Activated gamma-delta T cell treated with anti-CD3 and anti-CD28 coated beads, Interleukin-2, amount 50 U/mL, for 16 hours (primary cell): ENCODE data around the gene PARP6.
"Not testable (repeated sequence)": the region's sequence is repeated elsewhere in the genome, so short reads cannot be mapped to it uniquely, and the experiment has no call there.

ENCODE experiments used
- DNase-seq: peaks from one replicate; pipeline ENCODE4 v3.0.0-alpha.2; 2020; ENCODE audit warnings: low read depth

PARP6 gene

DNA sequence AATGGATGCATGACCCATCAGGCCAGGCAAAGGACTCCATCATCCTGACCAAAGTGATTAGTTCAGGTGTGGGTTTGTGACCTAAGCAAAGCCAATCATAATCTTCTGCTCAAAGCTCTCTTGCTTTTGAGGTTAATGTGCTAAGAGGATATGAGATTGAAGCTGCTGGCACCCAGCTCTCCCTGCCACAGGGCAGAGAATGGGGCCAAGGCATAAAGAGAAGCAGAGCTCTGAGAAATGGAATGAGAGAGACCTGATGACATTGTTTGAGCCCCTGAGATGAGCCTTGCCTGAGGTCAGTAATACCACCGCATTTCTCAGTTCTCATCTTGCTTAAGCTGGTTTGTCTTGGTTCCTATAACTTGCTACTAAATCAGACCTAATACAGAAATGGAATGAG lies 6.4 kb upstream of the PARP6 start:
- DNase-seq: no peak

DNA sequence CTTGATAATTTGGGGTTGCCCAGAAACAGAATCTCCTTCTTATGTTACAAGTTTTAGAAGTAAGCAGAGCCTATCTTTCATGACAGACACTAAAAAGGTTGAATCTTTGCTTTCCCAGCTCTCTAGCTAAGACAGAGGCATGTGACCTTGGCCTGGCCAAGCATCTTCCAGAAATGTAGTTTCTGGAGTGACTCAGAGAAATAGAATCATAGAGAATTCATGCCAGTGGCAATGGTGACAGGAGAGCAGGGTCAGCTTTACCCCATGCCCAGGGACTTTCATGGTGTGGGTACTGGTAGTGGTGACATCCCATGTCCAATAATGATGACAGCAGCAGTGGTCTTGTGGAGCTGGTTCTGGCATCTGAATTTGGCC lies 4.0 kb upstream of the PARP6 start:
- no peak for DNase-seq

DNA sequence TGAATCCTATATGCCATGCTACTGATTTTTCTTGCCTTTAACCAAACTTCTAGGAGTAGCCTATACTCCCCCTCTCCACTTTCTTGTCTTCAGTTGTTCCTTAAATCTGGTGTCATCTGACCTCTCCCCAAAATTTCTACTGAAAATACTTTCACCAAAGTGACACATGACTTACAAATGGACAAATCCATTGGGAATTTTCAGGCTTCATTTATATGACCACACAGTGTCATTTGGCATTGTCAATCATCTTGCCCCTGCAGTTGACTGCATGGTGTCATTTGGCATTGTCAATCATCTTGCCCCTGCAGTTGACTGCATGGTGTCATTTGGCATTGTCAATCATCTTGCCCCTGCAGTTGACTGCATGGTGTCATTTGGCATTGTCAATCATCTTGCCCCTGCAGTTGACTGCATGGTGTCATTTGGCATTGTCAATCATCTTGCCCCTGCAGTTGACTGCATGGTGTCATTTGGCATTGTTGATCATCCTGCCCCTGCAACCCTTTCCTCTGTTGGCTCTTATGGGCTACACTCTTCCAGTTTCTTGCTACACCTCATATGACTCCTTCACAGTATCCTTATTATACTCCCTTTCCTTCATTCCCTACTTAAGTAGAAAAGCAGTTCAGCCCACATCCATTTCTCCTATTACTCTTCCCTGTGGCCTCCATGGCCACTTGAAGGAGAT lies 3.4 kb upstream of the PARP6 start:
- not testable (repeated sequence) for DNase-seq

DNA sequence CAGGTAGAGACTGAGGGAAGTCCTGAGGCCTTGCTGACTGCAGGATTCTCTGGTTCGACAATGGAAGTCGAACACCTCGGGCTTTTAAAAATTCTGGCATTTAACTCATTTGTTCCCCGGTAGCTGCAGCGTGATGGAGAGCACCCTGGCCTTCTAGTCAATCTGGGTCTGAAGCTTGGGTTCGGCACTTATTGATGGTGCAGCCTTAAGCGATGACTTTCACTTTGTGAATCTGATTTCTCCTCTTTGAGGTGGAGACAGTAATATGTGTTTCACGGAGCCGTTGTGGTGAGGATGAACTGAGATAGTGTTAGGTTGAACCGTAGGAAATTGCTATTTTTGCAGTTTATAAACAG lies 621 bp upstream of the PARP6 start:
- DNase-seq: no peak

DNA sequence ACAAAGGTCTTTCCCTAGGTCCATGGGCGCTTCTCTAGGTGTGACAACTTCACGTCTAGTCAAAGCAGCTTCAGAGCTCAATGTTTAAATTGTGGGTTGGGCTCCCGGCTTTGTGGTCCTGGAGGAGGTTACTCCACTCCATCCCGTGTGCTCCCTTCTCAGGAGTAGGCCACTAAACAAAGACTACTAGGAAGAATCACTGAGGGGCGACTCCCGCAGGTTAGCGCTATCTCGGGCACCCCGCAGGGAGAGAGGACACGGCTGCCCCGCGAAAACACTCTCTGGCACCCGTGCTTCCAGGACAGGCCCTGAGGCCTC lies 500 bp downstream of the PARP6 start:
- no peak for DNase-seq

DNA sequence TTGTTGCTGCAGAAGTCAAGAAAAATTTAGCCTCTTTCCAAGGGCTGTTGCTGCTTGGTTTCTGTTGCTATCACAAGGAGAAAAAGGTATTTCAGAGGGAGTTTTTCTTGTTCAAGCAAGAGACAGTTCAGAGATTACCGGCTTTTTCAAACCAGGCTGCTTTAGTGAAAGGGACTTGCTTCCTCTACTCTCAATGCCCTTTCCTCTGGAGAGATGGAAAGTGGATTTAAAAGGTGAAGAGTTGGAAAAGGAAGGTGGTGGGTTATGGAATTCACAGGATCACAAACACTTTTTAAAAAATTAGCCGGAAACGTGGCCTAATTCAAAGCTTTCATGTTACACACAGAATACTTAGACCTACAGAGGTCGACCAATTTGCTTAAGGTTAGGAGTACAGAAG lies 1.1 kb downstream of the PARP6 start:
- DNase-seq: no peak

DNA sequence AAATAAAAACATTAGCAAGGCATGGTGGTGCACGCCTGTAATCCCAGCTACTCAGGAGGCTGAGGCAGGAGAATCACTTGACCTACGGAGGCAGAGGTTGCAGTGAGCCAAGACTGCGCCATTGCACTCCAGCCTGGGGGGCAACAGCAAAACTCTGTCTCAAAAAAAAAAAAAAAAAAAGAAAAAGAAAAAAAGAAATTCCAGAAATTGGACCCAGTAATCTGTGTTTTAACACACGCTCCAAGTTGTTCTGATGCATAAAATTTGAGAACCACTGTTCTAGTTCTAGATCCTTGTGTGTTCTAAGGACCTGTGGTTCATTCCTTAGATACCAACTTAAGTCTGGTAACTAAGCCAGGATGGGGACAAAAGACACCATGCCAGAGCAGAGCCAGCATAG lies 2.6 kb downstream of the PARP6 start:
- no peak for DNase-seq

DNA sequence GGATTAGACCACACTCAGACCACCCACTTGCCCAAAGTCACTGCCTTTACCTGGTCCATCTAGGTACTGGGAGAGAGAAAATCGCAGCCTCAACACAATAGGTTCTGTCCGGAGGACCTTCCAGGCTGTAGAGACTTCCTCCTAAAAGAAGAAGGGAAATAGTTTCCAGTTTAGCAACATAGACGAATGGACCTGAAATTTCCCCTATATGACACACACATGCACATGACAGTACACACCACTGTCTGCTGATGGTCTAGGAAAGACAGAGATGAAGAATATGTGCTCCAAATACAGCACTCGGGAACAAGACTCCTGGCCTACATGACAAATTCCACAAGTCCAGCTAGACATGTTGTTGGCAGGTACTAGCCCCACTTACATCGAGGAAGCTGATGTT lies 7.3 kb downstream of the PARP6 start:
- DNase-seq: no peak

DNA sequence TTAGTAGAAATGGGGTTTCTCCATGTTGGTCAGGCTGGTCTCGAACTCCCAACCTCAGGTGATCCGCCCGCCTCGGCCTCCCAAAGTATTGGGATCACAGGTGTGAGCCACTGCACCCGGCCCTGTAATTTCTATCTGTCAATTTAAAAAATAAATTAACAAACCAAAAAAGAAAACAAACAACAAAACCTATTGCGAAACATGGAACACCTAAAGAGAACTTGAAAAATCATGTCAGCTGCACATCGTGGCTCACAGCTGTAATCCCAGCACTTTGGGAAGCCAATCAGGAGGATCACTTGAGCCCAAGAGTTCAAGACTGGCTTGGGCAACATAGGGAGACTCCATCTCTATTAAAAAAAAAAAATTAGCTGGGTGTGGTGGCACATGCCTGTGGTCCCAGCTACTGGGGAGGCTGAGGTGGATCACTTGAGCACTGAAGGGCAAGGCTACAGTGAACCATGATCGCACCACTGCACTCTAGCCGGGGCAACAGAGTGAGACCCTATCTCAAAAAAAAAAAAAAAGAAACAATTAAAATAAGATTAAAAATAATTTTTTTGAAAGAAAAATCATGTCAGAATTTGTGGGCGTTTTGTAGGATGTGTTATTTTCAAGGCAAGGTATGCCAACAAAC lies 19.6 kb downstream of the PARP6 start:
- DNase-seq: no peak

DNA sequence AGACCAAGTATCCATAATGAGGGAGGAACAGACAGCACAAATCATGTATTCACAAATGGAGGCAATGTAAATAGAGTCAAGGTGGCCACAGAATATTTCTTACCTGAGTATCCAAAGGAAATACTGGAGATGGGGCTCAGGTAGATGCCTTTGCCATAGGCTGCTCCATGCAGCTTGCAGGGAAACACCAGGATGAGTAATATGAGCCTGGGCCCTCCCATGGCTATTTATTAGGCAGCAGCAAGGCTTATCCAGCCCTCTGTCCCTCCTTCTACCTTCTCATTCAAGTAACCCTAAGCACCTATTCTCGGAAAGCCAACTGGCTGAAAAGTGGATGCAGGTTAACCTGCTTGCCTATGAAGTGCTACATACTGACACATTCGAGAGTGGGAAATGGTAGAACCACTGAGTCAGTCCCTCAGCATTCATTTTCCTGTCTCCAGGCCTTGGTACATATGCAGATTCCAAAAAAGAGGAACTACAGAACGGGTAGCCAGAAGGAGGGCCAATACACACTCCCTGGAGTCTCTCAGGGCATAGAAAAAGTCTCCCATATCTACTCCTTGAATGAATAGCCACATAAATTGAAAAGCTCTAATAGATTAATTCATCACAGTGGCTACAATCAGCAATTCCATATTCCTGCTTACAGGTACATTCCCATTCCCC lies 23.1 kb downstream of the PARP6 start:
- DNase-seq: no peak

DNA sequence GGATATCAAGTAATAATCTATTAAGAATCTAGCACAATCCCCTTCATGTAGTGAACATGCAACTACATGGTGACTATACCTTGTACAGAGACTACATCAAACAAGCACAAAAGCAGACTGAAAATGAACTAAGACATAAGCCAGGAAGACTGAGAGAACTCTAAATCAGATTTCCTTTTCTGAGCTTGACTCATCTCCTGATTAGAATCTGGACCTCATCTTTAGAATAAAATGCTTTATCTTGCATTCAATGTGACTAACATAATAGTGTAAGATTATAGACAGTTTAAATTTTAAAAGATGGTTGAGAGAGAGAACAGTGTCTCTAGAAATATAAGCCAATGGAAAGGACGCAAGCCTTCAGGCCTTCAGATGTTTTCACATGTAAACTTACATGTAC lies 23.8 kb downstream of the PARP6 start:
- DNase-seq: no peak

DNA sequence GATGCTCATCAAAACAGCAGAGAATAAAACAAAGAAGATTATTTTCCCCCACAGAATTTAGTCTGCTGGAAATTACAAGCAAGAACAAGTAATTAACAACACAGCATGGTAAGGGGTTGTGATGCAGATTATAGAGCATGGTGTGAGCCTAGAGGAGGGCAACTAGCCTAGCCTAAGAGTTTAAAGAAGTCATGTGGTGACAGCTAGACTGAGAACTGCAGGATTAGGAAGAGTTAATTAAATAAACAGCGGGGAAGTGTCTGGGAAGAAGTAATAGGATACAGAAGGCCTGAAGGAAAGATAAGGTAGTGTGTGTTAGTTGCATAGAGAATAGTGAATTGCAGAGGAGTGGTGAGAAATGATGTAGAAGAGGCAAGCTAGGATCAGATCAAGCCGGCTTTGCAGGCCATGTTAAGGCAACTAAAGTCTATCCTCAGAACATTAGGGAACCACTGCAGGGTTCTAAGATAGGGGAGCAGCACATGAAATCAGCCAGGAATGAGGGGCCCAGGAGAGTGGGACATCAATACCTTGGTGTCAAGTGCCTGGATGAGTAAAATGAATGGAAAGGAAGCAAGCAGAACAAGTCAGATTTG lies 29.5 kb downstream of the PARP6 start:
- no peak for DNase-seq

DNA sequence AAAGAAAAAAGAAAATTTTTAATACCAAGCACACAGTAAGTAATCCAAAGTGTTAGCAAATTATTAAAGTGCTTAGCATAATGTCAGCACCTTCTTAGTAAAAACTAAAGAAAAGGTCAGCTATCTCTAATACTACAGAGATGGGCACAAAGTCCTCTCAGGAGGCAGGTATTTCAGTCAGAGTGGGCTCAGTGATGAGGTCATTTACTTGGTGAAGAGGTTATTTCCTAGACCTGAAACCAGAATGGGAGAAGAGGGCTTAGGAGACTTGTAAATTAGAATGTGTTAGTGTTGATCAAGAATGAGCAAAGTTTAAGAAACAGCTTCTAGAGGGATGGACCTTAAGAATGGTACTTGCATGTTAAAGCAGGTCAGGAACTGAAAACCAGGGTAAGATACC lies 32.7 kb downstream of the PARP6 start:
- no peak for DNase-seq

DNA sequence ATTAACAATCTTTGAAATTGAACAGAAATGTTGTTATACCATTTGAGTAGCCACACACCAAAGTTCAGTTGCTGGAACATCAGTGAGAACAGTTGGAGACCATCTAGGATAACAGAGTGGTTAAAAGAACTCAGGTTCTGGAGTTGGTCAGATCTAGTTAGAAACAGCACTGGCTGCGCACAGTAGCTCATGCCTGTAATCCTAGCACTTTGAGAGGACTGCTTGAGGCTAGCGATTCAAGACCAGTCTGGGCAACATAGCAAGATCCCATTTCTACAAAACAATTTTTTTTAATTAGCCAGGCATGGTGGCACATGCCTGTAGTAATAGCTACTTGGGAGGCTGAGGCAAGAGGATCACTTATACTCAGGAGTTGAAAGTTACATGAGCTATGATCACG lies 33.8 kb downstream of the PARP6 start:
- DNase-seq: no peak

DNA sequence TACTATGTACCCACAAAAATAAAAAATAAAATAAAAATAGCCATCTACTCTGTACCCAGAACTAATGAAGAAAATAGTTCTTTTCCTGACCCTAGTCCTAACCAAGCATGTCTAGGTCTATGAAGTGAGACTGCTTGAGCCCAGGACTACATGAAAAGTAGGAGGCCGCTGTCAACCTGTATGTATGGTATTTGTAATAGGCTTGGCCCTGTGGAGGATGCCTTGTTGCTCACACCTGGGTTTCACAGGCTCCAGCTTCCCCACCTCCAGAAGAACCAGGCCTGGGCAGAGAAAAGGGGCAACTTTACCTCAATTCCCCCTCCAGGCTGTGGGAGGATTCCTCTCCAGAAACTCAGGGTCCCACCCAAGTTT lies 34.5 kb downstream of the PARP6 start:
- no peak for DNase-seq

DNA sequence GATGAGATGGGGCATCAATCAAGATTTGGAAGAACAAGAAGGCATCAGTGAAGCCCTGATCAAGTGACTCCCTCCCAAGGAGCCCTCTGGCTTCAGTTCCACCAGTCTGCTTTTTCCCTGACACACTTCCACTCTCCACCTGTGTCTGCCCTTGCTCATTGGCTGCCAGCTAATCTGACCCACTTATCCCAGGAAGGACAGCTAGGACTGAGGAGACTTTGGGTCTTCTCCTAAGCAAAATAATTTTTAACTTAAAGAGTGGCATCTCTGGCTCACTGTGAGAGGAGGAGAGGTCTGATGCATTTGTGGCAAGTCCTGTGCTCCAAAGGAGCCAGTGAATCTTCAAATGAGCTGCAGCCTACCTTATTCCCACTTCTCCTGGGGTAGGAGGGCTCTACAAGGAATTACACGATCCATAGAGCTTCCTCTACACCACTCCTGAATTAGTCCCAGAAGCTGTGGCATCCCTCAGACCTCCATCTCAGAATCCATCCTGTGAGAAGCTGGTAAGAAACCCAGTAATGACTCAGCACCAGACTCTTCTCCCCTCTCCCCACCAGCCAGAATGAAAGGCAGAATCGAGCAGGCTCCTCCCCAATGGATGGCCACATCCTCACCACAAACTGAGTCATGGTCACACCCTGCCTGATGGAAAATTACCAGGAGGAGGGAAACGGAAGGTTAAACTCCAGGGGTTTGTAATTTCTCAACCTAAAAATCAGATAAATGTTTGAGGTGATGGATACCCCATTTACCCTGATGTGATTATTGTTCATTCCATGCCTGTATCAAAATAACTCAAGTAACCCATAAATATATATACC lies 35.1 kb downstream of the PARP6 start:
- DNase-seq: no peak

DNA sequence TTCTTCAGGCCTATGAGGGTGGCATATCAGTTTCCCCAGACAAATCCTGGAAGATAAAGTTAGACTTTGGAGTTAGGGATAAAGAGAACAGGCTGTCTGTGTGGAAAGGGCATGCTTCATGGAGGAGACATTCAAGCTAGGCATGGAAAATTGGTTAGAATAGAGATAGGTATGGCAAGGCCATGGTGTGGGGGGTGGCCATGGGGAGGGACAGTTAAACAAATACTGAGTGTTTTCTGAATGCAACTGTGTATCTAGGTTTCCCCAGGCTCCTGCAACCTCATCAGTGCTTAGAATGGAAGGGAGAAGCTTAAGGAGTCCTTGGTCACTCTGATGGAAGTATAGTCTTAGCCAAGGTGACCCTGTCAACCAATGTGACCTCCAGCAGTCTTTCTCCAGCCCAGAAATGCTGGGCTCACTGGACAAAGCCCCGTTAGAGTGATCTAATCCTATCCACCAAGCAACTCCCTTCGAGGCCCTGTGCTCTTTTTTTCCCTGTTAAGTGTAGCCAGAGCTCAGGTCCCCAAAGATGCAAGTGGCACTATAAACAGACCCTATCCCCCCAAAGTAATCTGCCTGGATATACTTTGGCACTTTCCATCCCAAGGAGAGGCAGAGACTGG lies 35.9 kb downstream of the PARP6 start:
- DNase-seq: no peak

DNA sequence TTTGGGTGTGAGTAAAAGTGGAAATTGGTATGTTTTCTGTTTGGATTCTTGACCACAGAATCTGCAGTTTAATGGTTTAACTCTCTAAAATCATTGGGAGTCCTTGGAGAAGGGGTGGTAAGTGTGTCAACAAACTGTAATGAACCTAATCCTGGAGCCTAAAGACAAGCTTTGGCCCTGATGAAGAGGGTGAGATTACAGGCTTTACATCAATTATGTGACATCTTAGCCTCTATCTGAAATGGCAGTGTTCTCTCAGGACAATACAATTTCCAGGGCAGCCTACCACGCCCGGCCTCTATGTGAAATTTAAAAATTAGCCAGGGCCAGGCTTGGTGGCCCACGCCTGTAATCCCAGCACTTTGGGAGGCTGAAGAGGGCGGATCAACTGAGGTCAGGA lies 37.1 kb downstream of the PARP6 start:
- DNase-seq: no peak

DNA sequence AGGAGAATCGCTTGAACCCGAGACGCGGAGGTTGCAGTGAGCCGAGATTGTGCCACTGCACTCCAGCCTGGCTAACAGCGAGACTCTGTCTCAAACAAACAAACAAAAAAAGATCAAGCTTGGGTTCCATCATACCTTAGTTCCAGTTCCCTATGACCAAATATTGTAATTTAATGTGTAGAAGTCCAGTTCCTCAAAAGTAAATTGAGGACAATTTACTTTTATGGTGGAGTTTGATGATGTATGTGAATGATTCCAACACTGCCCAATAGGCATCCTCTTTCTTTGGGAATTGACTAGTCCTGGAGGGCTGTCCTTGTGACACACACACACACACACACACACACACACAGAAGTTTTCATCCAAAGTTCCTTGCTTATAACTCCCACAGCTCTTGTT lies 38.6 kb downstream of the PARP6 start:
- no peak for DNase-seq

DNA sequence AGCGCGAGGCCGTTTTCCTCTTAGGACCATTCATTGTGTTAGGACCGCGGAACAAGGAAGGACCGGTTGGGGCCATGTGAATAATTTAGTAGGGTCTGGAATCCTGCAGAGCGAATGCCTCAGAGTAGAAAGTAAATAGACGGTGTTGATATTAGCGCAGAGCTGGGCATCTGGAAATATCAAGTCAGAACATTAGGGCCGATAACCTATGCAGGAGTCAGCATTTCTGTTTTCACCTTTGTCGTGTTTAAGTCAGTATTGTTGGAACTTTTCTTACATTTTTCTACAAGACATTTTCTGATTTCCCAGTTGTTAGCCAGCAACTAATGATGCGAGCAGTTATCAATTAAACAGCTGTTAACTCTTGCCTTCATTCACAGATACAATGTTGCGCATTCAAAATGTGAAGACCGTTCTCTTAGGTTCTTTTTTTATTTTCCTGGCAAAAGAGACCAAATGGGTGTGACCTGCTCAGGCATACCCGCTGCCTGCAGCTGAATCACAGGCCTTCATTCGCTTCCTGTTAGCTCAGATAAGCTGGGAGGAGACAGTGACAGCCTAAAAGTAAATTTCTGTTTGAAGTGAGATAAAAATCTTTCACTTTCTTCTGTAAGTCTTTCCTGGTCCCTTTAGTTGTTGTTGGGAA lies 40.4 kb downstream of the PARP6 start:
- no peak for DNase-seq

DNA sequence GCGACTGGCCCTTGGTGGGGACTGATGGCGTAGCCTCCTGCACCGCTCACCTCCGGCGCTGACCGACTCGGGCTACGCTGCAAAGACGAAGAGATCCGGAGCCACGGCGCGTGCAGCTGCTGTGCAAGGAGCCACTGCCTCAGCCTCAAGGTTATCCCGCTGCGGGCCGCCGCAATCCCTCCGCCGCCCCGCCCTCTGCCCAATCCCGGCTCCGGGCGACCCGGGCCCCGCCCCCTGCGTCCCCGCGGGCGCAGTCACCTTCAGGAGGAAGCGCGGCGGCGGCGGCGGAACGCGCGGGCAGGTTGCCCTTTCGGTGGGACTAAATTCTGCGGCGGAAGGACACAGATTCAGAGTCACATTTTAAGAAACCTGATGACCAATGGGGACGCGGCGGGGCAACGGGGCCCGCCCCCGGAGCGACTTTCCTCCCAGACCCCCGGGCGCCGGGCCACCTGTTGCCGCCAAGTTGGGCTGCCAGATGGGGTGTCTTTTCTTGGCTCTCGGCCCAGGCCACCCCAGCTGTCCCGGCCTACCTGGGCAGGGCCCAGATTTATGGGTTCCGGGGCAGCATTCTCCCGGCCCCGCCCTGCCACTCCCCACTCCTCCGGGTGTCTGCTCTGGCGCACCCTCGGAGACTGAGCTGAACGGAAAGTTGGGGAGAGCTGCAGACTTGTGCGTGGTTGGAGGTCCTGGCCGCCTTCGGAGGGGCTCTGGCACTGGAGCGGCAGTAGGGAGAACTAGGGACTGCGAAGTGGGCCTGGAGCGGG lies 41.1 kb downstream of the PARP6 start, which contains the start of gene PKM:
PKM (minus strand) TSS at position 125 of the 767 bp plus-strand sequence. CDS start 12,093 bp downstream, outside the sequence.
- peak; percentile 89 for DNase-seq
